Prostate gland (tissue), 2 donors: Measurements from ENCODE around the gene ZNF699. TPM values are rescaled to one million over a fixed set of nuclear protein-coding genes. Genes with fewer than 3 reads are reported as not detected.
A peak's percentile ranks its signal among the peaks of the same experiment; 100 is the strongest.

Experiments used
- DNase-seq: peaks from one replicate; pipeline ENCODE4 v3.0.0-alpha.2; 2019; ENCODE audit warnings: low spot score
- H3K27ac ChIP-seq, 2 donors: fragments of 200-600 bp; sonication (generic); 2 replicates each; pipeline ENCODE4 v1.5.1; 2017 to 2019
- H3K27me3 ChIP-seq: fragments of 200-600 bp; sonication (generic); replicated peaks from 2 replicates; pipeline ENCODE4 v1.5.1; 2019; ENCODE audit not compliant: insufficient read depth
- H3K36me3 ChIP-seq, 2 donors: fragments of 200-600 bp; sonication (generic); 1 replicate in 1 of 2; 2 replicates in 1 of 2; pipeline versions ENCODE4 v1.5.1 to v1.8.1; 2017 to 2019
- H3K4me1 ChIP-seq: fragments of 200-600 bp; sonication (generic); replicated peaks from 2 replicates; pipeline ENCODE4 v1.5.1; 2019
- H3K4me3 ChIP-seq, 2 donors: fragments of 200-600 bp; sonication (generic); 2 replicates each; pipeline ENCODE4 v1.5.1; 2017 to 2019
- H3K9me3 ChIP-seq: fragments of 200-600 bp; sonication (generic); 2 replicates; pipeline ENCODE4 v1.5.1; 2017
- CTCF ChIP-seq, 4 experiments: fragments of 200-600 bp in 2 of 4; fragments of 450-650 bp in 2 of 4; sonication (generic) in 2 of 4; IDR thresholded peaks; 1 replicate in 3 of 4; 2 replicates in 1 of 4; pipeline ENCODE4 v1.5.1; 2016 to 2019; ENCODE audit warnings: antibody characterized with exemption in 4 of 4, mild to moderate bottlenecking in 2 of 4, moderate library complexity in 2 of 4
- POLR2A ChIP-seq: fragments of 450-650 bp; IDR thresholded peaks from one replicate; pipeline ENCODE4 v1.6.1; 2016; ENCODE audit warnings: antibody characterized with exemption, mild to moderate bottlenecking
- POLR2AphosphoS5 ChIP-seq: sonication (generic); formaldehyde crosslinking; IDR thresholded peaks from one replicate; pipeline ENCODE4 v1.6.1; 2017; ENCODE audit warnings: antibody characterized with exemption
- WGBS: methylation state at CpG from one replicate; pipeline ENCODE4 v1.1.5; 2018; 5-methylcytosine and 5-hydroxymethylcytosine counted together
- intact Hi-C: fragments of 100-400 bp; cut with DNase I; formaldehyde crosslinking; loops from one replicate; pipeline ENCODE4 v1.14.2; 2022
- total RNA-seq, 2 donors: library from RNA; depleted of rRNA; stranded (reverse); fragments of >200 nt; gene quantifications; one replicate each; pipeline ENCODE4 v1.1.0, GENCODE V29; 2016

ZNF699 gene
- 10 to 100 TPM in 1 of 2 donors, 1 to 10 TPM in 1; 9.6 to 19.4 TPM for total RNA-seq

- DNase-seq = peak; percentile 98
- no peaks in the 10 kb centered on the region for H3K27me3 ChIP-seq
- H3K4me1 ChIP-seq = no peaks in the 10 kb centered on the region
- H3K4me3 ChIP-seq = peak within 1 kb of the TSS; percentile 77 to 88
- under 1% methylated on average over 63 of the region's 63 CpGs for WGBS
- TF ChIP-seq POLR2A (peak; percentile 72), CTCF (IDR thresholded peaks at IDR 0.05) (no peak), POLR2AphosphoS5 (peak; percentile 94)
- no peaks in the 10 kb centered on the region for H3K9me3 ChIP-seq
- peak within 1 kb of the TSS; percentile 93 to 96 for H3K27ac ChIP-seq
- no peaks in the 10 kb centered on the region for H3K36me3 ChIP-seq
- intact Hi-C loops = no loop called here
Observed at GRCh38 chr19:9309139-9309973, at the start of gene ZNF699. Gene ZNF699 (minus strand): TSS chr19:9309838. CDS start chr19:9305119, 4,719 bp downstream.

- no peaks in the 10 kb centered on the region for H3K36me3 ChIP-seq
Observed at GRCh38 chr19:9354651-9355050, 45.0 kb upstream of the ZNF699 start.

GRCh38 chr19:9353011-9353410, 43.4 kb upstream of the ZNF699 start:
- intact Hi-C loops = no loop called here
- no peak for DNase-seq
- H3K4me1 ChIP-seq = no peaks in the 10 kb centered on the region
- H3K36me3 ChIP-seq = no peaks in the 10 kb centered on the region
- H3K27me3 ChIP-seq = no peaks in the 10 kb centered on the region
- no peak overlapping the region for H3K4me3 ChIP-seq
- H3K9me3 ChIP-seq = peaks cover 4% of the 10 kb centered on the region
- H3K27ac ChIP-seq = no peak overlapping the region
- TF ChIP-seq CTCF (IDR thresholded peaks at IDR 0.05) = no peak
- TF ChIP-seq POLR2A = no peak
- TF ChIP-seq POLR2AphosphoS5 = no peak

More at GRCh38 chr19:9354651-9355050, 45.0 kb upstream of the ZNF699 start:
- 98% methylated on average over 2 of the region's 2 CpGs for WGBS
- DNase-seq = no peak
- Histone ChIP-seq H3K4me3 (no peak overlapping the region), H3K27ac (no peak overlapping the region), H3K4me1 (no peaks in the 10 kb centered on the region), H3K9me3 (no peaks in the 10 kb centered on the region), H3K27me3 (no peaks in the 10 kb centered on the region)
- intact Hi-C loops = no loop called here
- TF ChIP-seq POLR2AphosphoS5 = no peak
- no peak for TF ChIP-seq POLR2A
- no peak for TF ChIP-seq CTCF (IDR thresholded peaks at IDR 0.05)

GRCh38 chr19:9352505-9352904, 42.9 kb upstream of the ZNF699 start:
- TF ChIP-seq POLR2A (no peak), POLR2AphosphoS5 (no peak), CTCF (IDR thresholded peaks at IDR 0.05) (no peak)

GRCh38 chr19:9348671-9349070, 39.0 kb upstream of the ZNF699 start:
- TF ChIP-seq POLR2A (no peak), CTCF (IDR thresholded peaks at IDR 0.05) (no peak), POLR2AphosphoS5 (no peak)
- peaks cover 4% of the 10 kb centered on the region for H3K9me3 ChIP-seq
- intact Hi-C loops = no loop called here

More at GRCh38 chr19:9352505-9352904, 42.9 kb upstream of the ZNF699 start:
- peaks cover 4% of the 10 kb centered on the region for H3K9me3 ChIP-seq
- no peaks in the 10 kb centered on the region for H3K4me1 ChIP-seq
- whole genome bisulfite sequencing = 98% methylated on average over 2 of the region's 2 CpGs
- H3K36me3 ChIP-seq = no peaks in the 10 kb centered on the region
- H3K4me3 ChIP-seq = no peak overlapping the region
- H3K27ac ChIP-seq = no peak overlapping the region
- DNase-seq = no peak
- H3K27me3 ChIP-seq = no peaks in the 10 kb centered on the region
- intact Hi-C loops = no loop called here

More at GRCh38 chr19:9348671-9349070, 39.0 kb upstream of the ZNF699 start:
- no peaks in the 10 kb centered on the region for H3K4me1 ChIP-seq
- no peaks in the 10 kb centered on the region for H3K27me3 ChIP-seq
- H3K4me3 ChIP-seq = no peak overlapping the region
- no peak overlapping the region for H3K27ac ChIP-seq
- H3K36me3 ChIP-seq = peaks cover 0 to 1% of the 10 kb centered on the region in 2 donors
- WGBS = 99% methylated on average over 22 of the region's 22 CpGs
- no peak for DNase-seq
